HG03045 (cell line): ENCODE measurements around the gene CYP4B1.

ENCODE experiments used
- ATAC-seq: cut with Tn5 transposase; IDR thresholded peaks from one replicate; pipeline ENCODE4 v1.9.1; 2021; ENCODE audit warnings: mild to moderate bottlenecking, moderate library complexity; ENCODE audit not compliant: unreplicated experiment

Gene CYP4B1

GRCh38 chr1:46793126-46793525 lies 5.7 kb upstream of the CYP4B1 start:
- no peak for ATAC-seq

- ATAC-seq, result no peak
Observed at GRCh38 chr1:46797696-46798470, 963 bp upstream of the CYP4B1 start.

GRCh38 chr1:46800742-46801141 lies 1.9 kb downstream of the CYP4B1 start:
- no peak for ATAC-seq

GRCh38 chr1:46801323-46802055 lies 2.6 kb downstream of the CYP4B1 start:
- ATAC-seq, result no peak

GRCh38 chr1:46802081-46802480 lies 3.2 kb downstream of the CYP4B1 start:
- ATAC-seq, result no peak

- no peak for ATAC-seq
Observed at GRCh38 chr1:46802901-46803574, 4.2 kb downstream of the CYP4B1 start.

GRCh38 chr1:46804027-46804889 lies 5.4 kb downstream of the CYP4B1 start:
- ATAC-seq, result no peak

- no peak for ATAC-seq
Observed at GRCh38 chr1:46804926-46805325, 6.1 kb downstream of the CYP4B1 start.

GRCh38 chr1:46805755-46806154 lies 6.9 kb downstream of the CYP4B1 start:
- ATAC-seq, result no peak

- no peak for ATAC-seq
Observed at GRCh38 chr1:46806196-46807020, 7.6 kb downstream of the CYP4B1 start.

- ATAC-seq, result no peak
Observed at GRCh38 chr1:46807046-46807972, 8.5 kb downstream of the CYP4B1 start.

- ATAC-seq, result no peak
Observed at GRCh38 chr1:46809071-46809470, 10.2 kb downstream of the CYP4B1 start.

GRCh38 chr1:46809904-46810303 lies 11.1 kb downstream of the CYP4B1 start:
- ATAC-seq, result no peak

GRCh38 chr1:46810596-46810995 lies 11.8 kb downstream of the CYP4B1 start:
- ATAC-seq, result no peak

GRCh38 chr1:46811053-46811452 lies 12.2 kb downstream of the CYP4B1 start:
- ATAC-seq, result no peak

- no peak for ATAC-seq
Observed at GRCh38 chr1:46812065-46812963, 13.5 kb downstream of the CYP4B1 start.

GRCh38 chr1:46812996-46813857 lies 14.4 kb downstream of the CYP4B1 start:
- ATAC-seq, result no peak
